Measurements from ENCODE around the gene MAP3K6. TPM values are rescaled to one million over a fixed set of nuclear protein-coding genes. Genes with fewer than 3 reads are reported as not detected.
A peak's percentile ranks its signal among the peaks of the same experiment; 100 is the strongest.

The MAP3K6 gene
- total RNA-seq, 1 experiment from 2014 or later = 7.7 TPM

DNA sequence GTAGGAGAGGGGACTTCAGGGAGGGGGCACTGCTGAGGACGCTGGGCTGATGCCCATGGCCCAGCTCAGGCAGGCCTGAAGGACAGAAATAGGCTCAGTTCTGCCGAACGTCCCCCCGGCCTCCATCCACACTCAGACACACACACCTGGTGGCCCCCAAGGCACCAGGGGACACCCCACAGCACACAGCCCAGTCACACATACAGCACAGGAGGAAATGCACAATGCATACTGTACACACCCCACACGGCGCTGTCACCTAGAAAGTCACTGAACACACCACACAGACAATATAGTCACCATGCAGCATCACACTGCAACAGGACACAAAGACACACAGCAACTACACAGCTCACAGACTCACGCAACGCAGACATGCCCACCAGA lies 24.4 kb downstream of the MAP3K6 start:
- no peaks in the 10 kb centered on the region for H3K9me3 ChIP-seq (ENCODE audit: control insufficient read depth, low read depth, low read length)
- no peak overlapping the region for H2AK5ac ChIP-seq (ENCODE audit: insufficient read length, low read length)
- no CpG with 5 or more reads among the region's 8 CpGs for WGBS (ENCODE audit: extremely low coverage, insufficient read length, low lambda C conversion rate)
- no peaks in the 10 kb centered on the region for H3K79me2 ChIP-seq (ENCODE audit: insufficient read depth, low read length)
- H3T11ph ChIP-seq (ENCODE audit: low read length) = no peak overlapping the region
- H4K5ac ChIP-seq (ENCODE audit: insufficient read length, low read depth, low read length) = no peak overlapping the region
- Mint-ChIP-seq H3K27me3 (ENCODE audit: low read depth) (peaks cover 2% of the 10 kb centered on the region), H3K4me1 (peaks cover 42 to 47% of the 10 kb centered on the region in 2 experiments), H3K9me3 (no peaks in the 10 kb centered on the region), H3K4me3 (peak overlapping the region; percentile 58 to 71), H3K27ac (0 out of 7 replicates have a peak overlapping the region, but pooled peaks of 1 of the 3 experiments have one; percentile 2), H3K36me3 (ENCODE audit: insufficient read depth in 1 of 3, low read depth in 3 of 3) (peaks cover 5 to 17% (median 11%) of the 10 kb centered on the region in 3 experiments; a peak in 5 of 7 replicates)
- H4K20me1 ChIP-seq (ENCODE audit: control insufficient read depth, insufficient read depth, insufficient read length) = no peaks in the 10 kb centered on the region
- no peak overlapping the region for H3K56ac ChIP-seq (ENCODE audit: insufficient read length, low read depth, low read length)
- no peak overlapping the region for H3K23ac ChIP-seq (ENCODE audit: insufficient read length, low read depth, low read length)
- no peak overlapping the region for H4K8ac ChIP-seq (replicated peaks; ENCODE audit: insufficient read length, low read depth, low read length)
- TF ChIP-seq, protein P1, sequence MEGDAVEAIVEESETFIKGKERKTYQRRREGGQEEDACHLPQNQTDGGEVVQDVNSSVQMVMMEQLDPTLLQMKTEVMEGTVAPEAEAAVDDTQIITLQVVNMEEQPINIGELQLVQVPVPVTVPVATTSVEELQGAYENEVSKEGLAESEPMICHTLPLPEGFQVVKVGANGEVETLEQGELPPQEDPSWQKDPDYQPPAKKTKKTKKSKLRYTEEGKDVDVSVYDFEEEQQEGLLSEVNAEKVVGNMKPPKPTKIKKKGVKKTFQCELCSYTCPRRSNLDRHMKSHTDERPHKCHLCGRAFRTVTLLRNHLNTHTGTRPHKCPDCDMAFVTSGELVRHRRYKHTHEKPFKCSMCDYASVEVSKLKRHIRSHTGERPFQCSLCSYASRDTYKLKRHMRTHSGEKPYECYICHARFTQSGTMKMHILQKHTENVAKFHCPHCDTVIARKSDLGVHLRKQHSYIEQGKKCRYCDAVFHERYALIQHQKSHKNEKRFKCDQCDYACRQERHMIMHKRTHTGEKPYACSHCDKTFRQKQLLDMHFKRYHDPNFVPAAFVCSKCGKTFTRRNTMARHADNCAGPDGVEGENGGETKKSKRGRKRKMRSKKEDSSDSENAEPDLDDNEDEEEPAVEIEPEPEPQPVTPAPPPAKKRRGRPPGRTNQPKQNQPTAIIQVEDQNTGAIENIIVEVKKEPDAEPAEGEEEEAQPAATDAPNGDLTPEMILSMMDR (conservative IDR thresholded peaks at IDR 0.05) = no peak
- H3K4me1 ChIP-seq (ENCODE audit: insufficient read depth, low read length) = no peaks in the 10 kb centered on the region; the same call in 1 of the 2 replicates
- no peak overlapping the region for H3K18ac ChIP-seq (ENCODE audit: insufficient read length, low read depth, low read length)
- H2BK5ac ChIP-seq (ENCODE audit: insufficient read length, low read length) = no peak overlapping the region
- H4K91ac ChIP-seq (ENCODE audit: insufficient read length, low read depth, low read length) = no peak overlapping the region
- H2BK15ac ChIP-seq (ENCODE audit: low read depth, low read length) = no peak overlapping the region
- no peaks in the 10 kb centered on the region for H3K23me2 ChIP-seq (ENCODE audit: insufficient read length, low read depth, low read length, poor library complexity, severe bottlenecking)
- peak overlapping the region; percentile 14 for H3K4me2 ChIP-seq (ENCODE audit: insufficient read depth, insufficient read length, low read length)
- H2AFZ ChIP-seq (ENCODE audit: low read length) = no peak overlapping the region
- no peak overlapping the region for H3K27ac ChIP-seq (ENCODE audit: insufficient read length, low read depth, low read length)
- no peak overlapping the region for H2BK20ac ChIP-seq (ENCODE audit: low read depth, low read length, poor library complexity, severe bottlenecking)
- no peaks in the 10 kb centered on the region for H3K79me1 ChIP-seq (ENCODE audit: insufficient read depth, low read depth, low read length, poor library complexity, severe bottlenecking)
- no peak overlapping the region for H3K9ac ChIP-seq (ENCODE audit: extremely low read depth, insufficient read length, low read length)
- no peak for DNase-seq
- no peaks in the 10 kb centered on the region for H3K27me3 ChIP-seq (ENCODE audit: insufficient read depth, low read length)
- H3K14ac ChIP-seq (ENCODE audit: insufficient read depth, low read length) = no peak overlapping the region
- H2BK120ac ChIP-seq (ENCODE audit: low read depth, low read length, poor library complexity, severe bottlenecking) = no peak overlapping the region
- H2BK12ac ChIP-seq (ENCODE audit: insufficient read length, low read depth, low read length) = no peak overlapping the region
- no peak overlapping the region for H3K4ac ChIP-seq (ENCODE audit: low read depth, low read length)

Data from H9 (cell line).